ENCODE data around the gene AP1S2.

Gene AP1S2

DNA sequence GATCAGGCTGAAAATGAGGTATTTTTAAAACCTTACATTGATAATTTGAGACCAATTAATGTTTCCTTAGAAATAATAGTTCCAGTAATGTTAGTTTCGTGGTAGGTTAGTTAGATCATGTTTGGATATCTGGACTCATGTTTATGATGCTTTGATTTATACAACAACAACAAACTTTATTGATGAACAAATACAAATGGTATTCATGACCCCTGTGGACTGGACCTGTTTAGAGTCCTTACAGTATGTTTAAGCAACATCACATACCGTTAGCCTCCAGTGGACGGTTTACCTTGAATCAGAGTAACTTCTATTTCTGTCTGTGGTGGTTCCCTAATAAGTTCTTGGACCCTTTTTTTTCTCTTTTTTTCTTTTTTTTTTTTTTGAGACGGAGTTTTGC lies 46.4 kb downstream of the AP1S2 start:
- no peak for DNase-seq (ENCODE audit: low spot score)

DNA sequence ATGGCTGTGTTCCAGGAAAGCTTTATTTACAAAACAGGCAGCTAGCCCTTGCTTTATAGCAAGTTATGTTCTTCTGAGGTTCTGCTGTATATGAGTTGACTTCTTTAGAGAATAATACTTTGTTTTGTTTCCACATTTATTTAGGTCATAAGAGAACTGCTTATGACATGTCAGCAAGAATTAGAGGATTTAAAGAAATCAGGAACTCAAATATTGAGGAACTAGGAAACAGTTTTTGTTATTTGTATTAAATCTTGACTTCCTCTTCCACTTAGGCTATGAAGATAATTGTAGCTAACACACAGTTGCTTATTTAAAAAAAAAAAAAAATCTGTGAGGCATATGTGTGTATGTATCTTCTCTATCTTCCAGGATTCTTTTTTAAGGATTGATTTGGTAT lies 50.0 kb downstream of the AP1S2 start:
- DNase-seq (ENCODE audit: low spot score): no peak

DNA sequence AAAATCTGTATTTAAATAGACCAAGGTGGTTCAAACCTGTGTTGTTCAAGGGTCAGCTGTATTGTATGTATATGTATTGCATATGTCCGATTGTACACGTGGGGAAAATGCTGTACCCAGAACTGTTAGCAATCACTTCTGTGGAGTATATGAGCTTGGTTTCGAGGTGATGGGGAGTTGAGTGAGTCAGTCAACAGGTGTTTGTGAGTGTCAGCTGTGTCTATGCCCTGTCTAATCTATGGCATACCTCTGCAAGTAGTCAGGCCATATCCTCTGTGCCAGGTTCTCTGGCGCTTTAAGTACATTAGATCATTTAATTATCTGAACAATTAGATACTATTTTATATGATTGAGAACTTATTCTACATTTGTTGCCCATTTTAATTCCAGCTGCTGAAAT lies 56.9 kb downstream of the AP1S2 start:
- no peak for DNase-seq (ENCODE audit: low spot score)

DNA sequence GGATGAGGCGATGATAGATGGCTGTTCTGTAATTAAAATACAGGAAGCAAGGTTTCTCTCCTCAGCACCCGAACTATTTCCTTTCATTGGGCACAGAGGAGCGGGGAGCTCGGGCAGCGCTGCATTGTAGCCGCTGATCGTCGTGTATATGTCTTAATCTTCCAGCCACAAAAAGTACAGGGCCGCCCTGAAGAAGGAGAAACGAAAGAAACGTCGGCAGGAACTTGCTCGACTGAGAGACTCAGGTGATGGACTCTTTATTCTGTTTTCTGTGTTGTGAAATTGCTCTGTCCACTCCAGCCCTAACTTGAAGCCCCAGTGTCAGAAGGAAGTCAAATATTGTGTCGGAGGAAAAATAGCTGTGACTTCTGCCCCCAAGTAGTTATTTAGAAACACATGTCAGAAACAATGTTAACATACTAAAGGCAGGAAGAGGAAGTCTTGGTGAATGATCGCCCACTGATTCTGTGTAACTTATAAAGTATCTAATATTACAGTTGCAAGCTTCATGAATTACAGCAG lies 63.8 kb downstream of the AP1S2 start:
- peak; percentile 18 for DNase-seq (ENCODE audit: low spot score)

DNA sequence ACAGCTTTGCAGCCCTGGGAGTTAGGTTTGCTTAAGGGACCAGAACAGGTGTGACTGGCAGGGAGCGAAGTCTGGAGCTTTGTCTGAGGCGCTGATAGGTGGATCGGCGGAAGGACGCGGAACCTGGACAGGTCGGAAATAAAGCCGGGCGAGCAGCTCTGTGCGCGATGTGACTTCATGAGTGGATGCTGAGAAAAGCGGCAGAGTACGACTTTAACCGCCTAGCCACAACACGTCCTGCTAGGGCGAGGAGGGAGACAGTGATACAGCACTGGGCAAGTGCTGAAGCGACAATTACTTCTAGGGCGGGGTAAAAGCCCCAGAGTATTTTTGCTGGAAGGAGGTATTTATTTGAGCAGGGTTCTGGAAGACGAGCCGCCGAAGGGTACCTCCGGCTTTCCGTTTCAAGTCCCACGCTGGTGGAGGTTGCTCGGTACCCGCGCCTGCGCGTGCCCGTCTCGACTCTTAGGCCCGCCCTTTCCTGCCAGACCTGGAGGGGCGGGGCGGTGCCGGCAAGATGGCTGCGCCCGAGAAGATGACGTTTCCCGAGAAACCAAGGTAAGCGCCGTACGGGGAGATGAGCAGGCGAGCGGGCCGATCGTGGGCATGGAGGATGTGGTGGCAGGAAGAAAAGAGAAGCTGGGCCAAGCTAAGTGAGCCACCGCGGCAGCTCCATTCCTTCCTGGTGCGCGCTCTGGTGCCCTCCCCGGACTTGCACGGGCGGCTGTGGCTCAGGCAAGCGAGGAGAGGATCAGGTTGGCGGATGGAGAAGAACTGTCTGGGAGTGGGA lies 64.4 kb downstream of the AP1S2 start, which contains the start of gene ZRSR2:
Gene ZRSR2, plus strand, starts transcription at position 506 of the 790 bp plus-strand sequence. Its CDS starts 12 bp downstream, at position 518.
- DNase-seq (ENCODE audit: low spot score): peak; percentile 82

DNA sequence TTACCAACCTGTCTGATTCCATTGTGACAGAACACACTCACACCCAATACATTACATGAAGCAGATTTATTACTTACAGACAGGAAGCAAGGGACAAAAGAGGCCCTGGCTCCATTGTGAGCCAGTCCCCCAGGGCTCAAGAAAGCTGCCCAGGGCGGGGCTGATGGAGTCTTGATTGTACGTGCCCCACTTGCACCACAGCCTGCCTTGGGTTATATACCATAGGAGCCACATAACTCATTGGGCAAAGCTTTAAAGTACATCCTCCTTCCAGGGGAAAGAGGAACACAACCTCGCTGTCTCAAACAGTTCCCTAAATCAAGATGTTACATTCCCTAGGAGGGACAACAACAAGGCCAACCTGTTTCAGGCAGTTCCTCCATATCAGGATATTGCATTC lies 67.7 kb downstream of the AP1S2 start:
- DNase-seq (ENCODE audit: low spot score): no peak

DNA sequence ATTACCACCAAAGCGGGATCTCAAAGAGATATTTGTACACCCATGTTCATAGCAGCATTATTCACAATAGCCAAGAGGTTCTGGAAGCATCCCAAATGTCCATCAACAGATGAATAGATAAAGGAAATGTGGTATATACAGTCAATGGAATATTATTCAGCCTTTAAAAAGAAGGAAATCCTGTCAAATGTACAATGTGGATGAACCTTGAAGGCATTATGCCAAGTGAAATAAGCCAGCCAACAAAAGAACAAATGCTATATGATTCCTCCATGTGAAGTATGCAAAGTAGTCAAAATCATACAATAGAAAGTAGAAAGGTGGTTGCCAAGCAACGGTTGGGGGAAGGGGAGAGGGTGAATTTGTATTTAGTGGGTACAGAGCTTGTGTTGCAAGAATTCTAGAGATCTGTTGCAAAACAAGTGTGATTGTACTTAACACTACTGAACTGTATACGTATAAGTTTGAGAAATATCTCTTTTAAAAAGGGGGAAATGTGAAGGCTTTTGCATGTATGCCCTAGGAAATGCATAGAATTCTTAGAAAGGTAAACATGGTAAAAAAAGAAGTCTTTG lies 69.3 kb downstream of the AP1S2 start:
- no peak for DNase-seq (ENCODE audit: low spot score)

DNA sequence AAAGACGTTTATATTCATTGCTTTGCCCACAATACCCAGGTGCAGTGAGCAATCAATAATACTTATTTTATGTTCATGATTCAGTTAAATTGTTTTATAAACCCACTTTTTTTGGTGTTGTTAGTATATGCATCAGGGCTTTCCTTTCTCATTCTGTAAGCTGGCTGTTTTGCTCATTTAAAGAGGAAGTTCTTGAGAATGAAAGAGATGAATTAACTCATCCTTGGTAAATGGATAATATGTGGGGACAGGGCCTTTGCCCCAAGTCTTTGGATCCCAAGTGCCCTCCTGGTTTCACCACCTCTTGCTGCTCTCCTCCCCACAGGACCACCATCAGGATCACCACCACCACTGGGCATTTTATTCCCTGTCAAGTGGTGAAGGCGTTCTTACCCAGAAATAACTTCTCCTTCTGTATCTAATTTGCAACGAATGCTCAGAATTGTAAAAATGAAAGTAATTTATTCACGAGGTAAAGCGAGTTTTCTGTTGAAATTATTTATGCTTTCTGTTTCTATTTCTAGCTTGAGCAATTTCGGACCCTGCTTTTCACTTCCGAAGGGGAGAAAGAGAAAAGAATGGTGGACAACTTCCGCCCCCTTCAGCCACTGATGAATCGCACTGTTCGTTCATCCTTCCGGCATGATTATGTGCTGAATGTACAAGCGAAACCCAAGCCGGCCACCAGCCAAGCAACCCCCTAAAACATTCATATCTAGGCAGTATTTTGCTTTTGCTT lies 72.5 kb downstream of the AP1S2 start:
- DNase-seq (ENCODE audit: low spot score): no peak
